HG03196 (cell line): Measurements from ENCODE around the gene PRM2.

Source experiments
- ATAC-seq: cut with Tn5 transposase; IDR thresholded peaks from one replicate; pipeline ENCODE4 v1.9.1; 2021; ENCODE audit not compliant: unreplicated experiment

PRM2 gene

GRCh38 chr16:11264155-11264832, 12.0 kb downstream of the PRM2 start:
- ATAC-seq = no peak

- ATAC-seq = no peak
Measured at GRCh38 chr16:11263737-11264136, 12.5 kb downstream of the PRM2 start.

GRCh38 chr16:11262915-11263314, 13.4 kb downstream of the PRM2 start:
- no peak for ATAC-seq

- ATAC-seq = no peak
Measured at GRCh38 chr16:11260596-11260966, 15.7 kb downstream of the PRM2 start.

- no peak for ATAC-seq
Measured at GRCh38 chr16:11259655-11260595, 16.4 kb downstream of the PRM2 start.

- no peak for ATAC-seq
Measured at GRCh38 chr16:11258553-11259492, 17.5 kb downstream of the PRM2 start.

GRCh38 chr16:11257131-11257938, 18.9 kb downstream of the PRM2 start:
- ATAC-seq = no peak

- ATAC-seq = no peak
Measured at GRCh38 chr16:11256661-11257130, 19.6 kb downstream of the PRM2 start.

GRCh38 chr16:11255737-11256660, 20.3 kb downstream of the PRM2 start, which contains the start of gene SOCS1:
Gene SOCS1 (minus strand): TSS chr16:11256204. CDS start chr16:11255478, 726 bp downstream.
- ATAC-seq = peak; percentile 45

- no peak for ATAC-seq
Measured at GRCh38 chr16:11254913-11255736, 21.2 kb downstream of the PRM2 start.

GRCh38 chr16:11253995-11254912, 22.0 kb downstream of the PRM2 start:
- ATAC-seq = no peak

- ATAC-seq = no peak
Measured at GRCh38 chr16:11253009-11253994, 23.0 kb downstream of the PRM2 start.

- no peak for ATAC-seq
Measured at GRCh38 chr16:11252482-11252931, 23.8 kb downstream of the PRM2 start.

- no peak for ATAC-seq
Measured at GRCh38 chr16:11251525-11252481, 24.5 kb downstream of the PRM2 start.
